GM21381 (cell line): ENCODE data around the gene COL8A1.

Experiments used
- ATAC-seq: cut with Tn5 transposase; IDR thresholded peaks from one replicate; pipeline ENCODE4 v1.9.1; 2021; ENCODE audit warnings: mild to moderate bottlenecking, moderate library complexity; ENCODE audit not compliant: unreplicated experiment

COL8A1 gene

DNA sequence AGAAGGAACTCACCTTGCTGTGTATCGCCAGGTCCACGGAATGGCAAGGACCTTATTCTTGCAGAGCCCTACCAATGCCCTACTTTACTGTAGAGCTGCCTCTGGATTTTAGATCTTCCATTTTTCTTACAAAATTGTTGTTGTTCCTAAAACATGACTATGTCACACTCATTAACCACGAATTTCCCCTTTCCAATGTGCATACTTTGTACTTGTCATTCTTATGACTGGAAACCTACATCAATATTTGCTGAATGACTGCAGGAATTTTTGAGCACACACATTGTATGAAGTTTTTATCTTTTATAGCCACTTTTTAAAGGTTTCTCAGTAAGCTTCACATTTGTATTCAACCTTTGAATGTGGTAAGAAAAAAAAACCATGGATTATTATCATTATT, 143.4 kb downstream of the COL8A1 start:
- ATAC-seq, result no peak

DNA sequence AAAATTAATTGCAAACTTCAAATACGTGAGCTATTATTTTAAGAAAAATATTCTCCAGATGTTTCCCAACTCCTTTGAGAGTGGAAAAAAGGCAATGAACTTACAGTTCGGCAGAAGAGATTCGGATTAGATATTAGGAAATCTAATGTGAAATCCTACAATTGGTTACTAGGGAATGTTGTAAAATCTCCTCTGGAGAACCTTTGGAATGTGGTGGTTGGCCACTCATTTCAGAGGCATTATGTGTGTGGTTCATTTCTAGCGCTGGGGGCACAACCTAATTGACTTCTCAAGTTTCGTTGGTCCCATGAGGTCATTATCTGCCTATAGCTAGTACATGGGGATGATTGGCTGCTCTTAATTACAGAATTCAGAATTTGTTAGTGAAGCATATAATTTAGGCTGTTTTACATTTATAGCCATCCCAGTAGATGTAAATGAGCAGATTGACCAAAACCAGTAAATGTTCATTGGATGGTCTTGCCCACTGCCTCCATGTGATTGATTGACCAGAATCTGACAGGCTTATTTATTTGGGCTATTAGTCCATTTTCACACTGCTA, 144.7 kb downstream of the COL8A1 start:
- no peak for ATAC-seq

DNA sequence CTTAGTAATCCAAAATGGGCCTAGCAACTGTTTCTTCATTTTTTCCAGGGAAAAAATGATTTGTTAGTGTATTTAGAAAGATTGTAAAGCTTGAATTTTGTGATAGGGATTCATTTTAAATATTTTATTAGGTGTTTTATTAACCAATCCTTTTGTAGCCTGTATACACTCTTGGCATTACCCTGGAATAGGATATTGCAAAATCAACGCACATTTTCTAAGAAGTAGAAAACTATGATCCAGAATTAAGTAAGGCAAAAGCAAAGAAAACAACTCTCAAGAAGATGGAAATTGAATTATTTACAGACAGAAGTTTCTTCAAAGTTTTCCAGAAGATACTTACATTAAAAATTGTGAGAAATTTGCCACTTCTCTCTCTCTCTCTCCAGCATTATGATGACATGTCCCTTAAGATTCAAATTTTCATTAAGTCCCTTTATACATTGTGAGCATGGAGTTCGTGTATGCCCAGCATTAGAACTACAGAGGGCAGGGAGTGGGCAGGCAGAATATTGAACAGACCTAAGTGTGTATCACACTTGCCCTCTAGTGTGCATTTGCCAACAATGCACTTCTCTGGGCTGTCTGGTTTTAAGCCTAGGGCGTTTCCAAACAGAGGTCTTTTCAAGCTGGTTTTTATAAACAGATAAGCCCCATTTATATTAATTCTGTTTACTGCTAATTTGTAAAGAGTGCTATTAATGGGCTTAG, 150.8 kb downstream of the COL8A1 start:
- ATAC-seq, result peak; percentile 91

DNA sequence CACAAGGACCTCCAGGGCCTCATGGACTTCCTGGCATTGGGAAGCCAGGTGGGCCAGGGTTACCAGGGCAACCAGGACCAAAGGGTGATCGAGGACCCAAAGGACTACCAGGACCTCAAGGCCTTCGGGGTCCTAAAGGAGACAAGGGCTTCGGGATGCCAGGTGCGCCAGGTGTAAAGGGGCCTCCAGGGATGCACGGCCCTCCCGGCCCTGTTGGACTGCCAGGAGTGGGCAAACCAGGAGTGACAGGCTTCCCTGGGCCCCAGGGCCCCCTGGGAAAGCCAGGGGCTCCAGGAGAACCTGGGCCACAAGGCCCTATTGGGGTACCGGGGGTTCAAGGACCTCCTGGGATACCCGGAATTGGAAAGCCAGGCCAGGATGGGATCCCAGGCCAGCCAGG, 156.1 kb downstream of the COL8A1 start:
- no peak for ATAC-seq

DNA sequence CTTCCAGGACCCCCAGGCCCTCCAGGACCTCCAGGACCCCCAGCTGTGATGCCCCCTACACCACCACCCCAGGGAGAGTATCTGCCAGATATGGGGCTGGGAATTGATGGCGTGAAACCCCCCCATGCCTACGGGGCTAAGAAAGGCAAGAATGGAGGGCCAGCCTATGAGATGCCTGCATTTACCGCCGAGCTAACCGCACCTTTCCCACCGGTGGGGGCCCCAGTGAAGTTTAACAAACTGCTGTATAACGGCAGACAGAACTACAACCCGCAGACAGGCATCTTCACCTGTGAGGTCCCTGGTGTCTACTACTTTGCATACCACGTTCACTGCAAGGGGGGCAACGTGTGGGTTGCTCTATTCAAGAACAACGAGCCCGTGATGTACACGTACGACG, 157.2 kb downstream of the COL8A1 start:
- no peak for ATAC-seq

DNA sequence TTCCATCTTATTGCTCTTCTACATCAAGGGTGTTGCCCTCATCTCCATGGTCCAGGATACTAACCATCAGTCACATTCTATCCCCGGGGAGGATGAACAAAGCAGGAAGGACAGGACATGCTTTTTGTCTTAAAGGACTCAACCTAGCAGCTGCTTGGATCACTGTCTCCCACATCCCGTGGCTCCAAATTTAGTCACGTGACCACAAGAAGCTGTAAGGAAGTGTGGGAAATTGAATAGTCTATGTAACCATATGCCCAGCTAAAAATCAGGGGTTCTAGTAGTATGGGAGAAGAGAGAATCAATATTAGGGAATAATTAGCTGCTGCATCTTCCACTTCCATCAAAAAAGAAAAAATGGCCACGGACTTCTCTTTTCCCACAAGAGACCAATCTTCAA, 161.0 kb downstream of the COL8A1 start:
- ATAC-seq, result no peak

DNA sequence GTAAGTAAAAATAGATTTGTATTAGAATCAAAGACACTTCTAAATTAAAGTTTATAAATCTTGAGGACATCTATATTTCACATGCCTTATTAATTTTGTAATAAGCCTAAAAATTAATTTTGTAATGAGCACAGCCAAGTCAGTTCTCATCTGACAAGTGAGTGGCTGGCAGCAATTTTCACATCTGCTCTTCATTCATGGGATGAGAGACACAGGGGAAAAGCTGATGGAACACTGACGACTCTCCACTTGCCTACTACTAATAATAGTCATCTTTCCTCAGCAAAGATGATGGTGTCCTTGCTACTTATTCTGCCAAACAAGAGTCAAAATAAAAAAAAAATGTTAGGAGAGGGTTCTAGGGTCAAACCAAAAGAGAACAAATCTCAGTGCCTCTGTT, 164.9 kb downstream of the COL8A1 start:
- ATAC-seq, result no peak

DNA sequence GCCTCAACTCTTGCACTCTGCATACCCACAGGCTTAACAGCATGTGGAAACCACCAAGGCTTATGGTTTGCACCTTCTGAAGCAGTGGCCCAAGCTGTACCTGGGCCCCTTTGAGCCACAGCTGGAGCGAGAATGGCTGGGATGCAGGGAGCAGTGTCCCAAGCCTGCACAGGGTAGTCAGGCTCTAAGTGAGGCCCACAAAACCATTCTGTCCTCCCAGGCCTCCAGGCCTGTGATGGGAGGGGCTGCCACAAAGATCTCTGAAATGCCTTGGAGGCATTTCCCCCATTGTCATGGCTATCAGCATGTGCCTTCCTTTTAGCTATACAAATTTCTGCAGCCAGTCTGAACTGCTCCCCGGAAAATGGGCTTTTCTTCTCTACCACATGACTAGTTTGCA, 166.8 kb downstream of the COL8A1 start:
- ATAC-seq, result no peak

DNA sequence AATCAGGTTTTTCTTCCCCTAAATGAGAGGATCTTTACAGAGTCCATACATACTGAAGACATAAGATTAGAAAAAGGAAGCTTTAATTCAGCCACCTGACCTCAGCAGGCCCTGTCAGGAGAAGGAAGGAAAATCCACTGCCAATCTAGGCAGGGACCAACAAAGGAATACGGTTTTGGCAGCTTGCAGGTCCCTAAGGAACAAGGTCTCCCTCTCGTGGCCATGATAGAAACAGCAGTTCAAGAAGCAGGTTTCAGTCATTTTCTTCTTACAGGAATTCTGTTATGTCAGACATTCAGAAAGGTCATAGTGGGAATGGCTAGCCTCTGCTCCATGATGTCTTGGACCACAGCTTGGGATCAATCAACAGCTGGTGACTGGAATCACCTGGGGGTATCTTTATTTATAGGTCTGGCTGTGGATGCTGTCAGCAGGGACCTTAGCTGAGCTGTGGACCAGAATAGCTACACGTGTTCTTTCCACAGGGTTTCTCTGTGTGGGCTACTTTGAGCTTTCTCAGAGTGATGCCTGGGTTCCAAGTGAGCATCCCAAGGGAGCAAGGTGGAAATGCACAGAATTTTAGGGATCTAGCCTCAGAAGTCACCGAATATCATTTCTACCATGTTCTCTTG, 169.9 kb downstream of the COL8A1 start:
- peak; percentile 65 for ATAC-seq

DNA sequence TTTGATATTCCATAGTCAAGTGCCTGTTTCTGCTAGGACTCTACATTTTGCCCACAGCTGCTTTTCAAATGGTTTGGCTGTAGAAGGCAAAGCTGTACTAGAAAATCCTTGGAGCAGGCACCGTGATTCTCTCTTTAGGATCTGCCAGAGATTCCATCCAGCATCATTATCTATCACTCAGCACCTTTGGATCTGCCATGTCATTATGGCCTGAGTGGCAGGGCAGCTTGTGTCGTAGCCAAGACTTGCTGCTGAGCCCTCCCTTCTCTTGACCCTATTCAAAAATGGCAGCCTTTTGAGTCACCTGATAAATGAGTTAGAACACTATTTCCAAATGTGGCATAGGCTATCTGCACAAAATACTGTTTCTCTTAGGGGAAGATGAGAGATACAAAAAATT, 171.2 kb downstream of the COL8A1 start:
- ATAC-seq, result no peak

DNA sequence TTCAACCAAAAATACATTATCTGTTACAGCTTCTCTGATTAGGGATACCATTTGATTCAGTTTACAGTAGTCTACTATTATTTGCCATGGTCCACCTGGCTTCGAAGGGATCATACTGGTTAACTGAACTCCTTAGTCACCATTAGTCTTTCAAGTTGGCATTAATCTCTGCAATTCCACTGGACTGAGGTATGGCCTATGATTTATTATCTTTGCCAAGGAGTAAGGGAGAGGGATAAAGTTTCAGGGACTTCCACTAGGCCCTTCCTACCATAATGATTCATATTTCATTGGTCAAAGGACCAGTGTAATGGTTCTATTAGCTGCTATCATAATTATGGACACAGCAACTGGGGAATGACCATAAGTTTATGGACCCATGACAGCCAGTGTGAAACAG, 172.0 kb downstream of the COL8A1 start:
- no peak for ATAC-seq

DNA sequence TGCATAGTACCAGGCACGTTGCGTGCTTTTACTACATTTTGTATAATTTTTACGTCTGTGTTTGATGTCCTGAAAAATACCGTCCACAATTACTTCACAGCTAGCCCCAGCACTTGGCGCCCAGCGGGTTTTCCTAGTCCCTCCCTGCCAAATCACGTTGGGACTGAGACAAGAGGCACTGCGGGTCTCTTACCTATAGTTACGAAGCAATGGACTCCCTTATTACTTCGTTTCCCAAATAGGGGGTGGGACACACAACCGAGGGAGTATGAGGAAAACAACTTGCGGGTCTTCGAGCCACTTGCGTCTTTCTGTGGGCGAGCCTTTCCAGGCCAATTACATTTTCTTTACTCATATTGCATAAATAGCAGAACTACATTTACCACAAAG, 178.6 kb downstream of the COL8A1 start:
- no peak for ATAC-seq

DNA sequence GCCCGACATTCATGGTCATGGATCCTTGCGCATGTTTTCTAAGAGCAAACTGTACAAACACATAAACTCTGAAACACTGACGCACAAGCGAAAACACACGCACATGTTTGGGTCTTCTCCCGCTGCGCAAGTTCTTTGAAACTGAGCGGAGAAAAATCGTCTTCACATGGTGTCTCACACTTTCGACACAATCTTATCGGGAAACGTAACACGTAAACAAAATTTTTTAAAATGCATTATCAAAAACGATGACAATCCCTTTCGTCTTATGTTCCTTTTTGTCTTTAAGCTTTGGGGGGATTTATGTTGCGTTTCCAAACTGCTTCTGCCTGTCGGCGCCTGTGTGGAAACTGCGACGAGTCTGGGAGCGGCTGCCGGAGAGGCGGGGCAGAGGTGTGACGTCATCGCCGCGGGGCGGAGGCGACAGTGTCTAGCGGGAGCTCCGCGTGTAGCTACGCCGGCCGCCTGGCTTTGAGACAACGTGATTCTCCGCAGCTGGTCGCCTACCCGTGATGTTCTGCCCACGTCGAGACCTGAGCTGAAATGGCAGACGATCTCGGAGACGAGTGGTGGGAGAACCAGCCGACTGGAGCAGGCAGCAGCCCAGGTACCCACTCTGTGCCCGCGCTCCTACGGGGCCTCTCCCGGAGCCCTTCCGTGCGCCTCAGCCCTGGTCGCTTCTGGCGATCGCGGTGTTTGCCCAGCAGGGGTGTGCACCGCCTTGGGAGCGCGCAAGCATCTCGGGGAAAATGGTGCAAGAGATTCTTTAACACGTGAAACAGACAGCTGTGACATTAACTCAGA, 179.2 kb downstream of the COL8A1 start, which contains the start of gene CMSS1:
CMSS1 (plus strand) TSS at position 426 of the 804 bp plus-strand sequence.
- ATAC-seq, result peak; percentile 97

DNA sequence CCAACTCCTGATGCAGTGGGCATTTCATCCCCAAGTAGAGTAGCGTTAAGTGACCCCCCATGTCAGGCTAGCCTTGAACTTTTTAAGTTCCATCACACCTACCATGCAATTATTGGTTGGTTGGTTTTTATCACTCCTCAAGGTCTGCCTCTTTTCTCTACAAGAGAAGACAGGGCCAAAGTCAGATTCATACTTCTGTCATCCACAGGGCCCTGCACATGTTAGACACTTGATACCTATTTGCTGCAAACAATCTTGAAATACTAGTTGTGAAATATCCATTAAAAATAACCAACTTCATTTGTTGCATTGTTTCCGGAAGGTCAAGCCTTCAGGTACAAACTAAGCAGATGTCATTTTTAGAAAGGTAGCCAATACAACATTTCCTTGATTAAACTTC, 180.4 kb downstream of the COL8A1 start:
- ATAC-seq, result no peak

DNA sequence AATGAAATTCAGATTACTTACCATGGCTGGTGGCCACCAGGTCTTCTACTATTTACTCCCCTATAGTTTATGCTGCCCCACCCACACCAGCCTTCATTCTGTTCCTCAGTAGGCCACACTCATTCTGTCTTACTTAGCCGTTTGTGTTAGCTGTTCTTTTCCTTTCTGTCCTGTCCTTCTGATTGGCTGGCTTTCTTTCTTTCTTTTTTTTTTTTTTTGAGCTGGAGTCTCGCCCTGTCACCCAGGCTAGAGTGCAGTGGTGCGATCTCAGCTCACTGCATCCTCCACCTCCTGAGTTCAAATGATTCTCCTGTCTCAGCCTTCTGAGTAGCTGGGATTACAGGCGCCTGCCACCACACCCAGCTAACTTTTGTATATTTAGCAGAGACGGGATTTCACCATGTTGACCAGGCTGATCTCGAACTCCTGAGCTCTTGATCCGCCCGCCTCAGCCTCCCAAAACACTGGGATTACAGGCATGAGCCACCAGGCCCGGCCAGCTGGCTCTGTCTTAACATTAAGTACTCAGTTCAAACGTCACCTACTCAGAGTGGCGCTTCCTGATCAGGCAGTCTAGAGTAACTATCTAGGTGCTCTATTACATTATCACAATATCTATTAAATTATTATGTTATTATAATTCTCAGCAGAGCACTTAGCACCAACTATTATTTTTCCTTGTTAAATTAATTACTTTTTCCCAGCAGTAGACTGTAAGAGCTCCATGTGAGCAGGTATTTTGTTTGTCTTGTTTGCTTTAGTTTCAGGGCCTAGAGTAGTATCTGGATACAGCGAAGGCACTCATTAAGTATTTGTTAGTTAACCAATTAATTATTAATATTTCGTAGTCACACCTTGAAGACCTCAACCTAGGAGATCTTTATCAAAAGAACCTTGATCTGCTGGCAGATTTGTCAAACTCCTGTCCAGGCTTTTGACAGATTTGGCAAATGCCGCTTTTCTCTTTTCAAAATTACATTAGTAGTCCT, 185.6 kb downstream of the COL8A1 start:
- ATAC-seq, result no peak

DNA sequence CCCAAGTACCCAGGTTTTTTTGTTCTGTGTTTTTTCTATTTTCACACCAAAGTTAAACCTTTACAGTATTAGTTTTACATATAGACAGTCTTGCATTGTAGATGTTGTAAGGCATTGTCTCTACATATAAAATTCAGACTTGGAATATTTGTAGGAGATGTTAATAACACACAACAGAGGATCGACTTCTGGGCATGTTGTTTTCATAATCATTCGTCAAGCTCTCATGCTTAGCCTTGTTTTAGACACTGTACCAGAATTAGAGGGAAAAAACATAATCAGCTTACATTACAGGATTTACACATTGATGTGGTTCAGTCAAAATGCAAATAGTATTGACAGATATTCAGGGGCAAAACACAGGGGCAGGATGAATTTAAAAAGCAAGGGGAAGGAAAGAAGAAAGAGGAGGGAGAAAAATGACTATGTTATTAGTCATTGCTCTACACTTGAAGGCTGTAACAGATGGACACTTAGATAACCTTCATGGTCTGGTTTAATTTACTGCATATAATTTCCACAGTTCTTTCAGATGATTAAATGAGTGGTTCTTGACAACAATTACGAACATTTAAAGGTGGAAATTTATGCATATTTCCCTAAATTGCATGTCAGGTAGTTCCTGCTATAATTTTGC, 186.7 kb downstream of the COL8A1 start:
- ATAC-seq, result no peak

DNA sequence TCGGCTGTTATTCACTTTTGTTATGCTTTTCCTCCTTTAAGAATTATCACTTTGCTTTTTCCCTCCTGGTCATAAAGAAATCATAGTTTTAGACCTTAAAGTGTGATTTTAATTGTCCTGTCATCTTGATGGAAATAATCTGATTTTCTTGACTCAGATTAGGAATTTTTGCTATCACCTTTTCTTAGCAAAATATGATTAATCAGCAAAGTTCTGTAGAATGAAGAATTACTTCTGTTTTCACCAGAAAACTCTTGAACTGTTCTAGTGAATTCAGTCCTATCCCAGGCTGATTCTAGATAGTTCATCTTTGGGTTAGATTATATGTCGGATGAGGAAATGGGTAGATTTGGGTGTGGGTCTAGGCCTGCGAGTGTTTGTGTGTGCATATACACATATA, 191.4 kb downstream of the COL8A1 start:
- no peak for ATAC-seq

DNA sequence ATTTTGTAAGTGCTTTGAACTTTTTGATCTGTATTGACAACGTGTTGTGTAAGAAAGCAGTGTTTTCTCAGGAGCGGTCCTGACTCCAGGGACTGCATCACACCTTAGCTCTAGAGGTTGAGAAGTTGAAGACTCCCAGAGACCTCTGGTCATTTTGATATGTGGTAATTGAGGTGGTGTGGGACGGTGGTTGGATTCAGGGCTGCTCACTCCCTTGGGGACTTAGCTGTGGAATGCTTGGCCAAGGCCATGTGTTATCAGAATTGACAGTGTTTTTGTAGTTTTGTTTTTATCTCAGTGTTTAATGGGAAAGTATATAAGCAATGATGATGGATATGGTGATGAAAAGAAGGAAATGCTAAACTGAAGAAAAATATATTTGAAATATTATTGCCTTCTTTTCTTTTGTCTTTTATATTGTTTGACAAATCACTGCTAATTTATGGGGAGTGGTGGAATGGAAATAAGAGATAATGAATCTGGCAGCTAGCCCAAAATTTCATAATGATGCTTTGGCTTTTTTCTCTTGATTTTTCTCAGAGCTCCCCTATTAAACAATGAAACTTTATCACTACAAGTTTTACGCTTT, 195.3 kb downstream of the COL8A1 start:
- no peak for ATAC-seq

DNA sequence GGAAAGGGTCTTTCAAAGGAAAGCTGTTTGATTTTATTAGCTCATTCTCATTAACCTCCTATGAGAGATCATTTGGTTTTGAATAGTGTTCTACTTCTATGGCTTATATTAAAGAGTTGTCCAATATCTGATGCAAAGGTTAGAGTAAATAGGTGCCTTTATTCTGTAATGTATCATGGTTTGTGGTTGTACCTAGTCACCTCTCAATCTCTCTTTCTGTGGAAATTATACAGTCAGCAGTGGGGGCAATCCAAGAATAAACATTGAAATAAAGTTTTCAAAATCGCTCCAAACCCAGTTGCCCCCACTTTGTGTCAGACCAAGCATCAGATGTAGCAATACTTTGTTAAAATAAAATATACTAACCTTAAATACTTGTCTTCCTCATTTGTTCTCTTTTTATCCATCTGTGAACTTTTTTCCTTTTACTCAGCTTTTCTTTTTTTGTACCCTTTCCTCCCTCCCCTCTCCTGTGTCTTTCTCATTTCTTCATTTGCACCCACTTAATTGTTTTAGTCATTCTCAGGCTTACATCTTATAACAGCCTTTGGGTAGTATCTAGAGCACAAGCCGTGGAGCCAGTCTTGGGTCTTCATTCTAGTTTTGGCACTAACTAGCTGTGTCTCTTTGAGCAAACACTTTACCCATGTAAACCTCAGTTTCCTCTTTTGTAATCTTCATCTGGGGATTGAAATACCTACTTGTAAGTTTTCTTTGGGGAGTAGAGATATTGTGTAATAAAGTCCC, 196.0 kb downstream of the COL8A1 start:
- ATAC-seq, result no peak
